Common myeloid progenitor, CD34-positive (primary cell): ENCODE data around the gene CCDC78.
"Not testable (repeated sequence)": the region's sequence is repeated elsewhere in the genome, so short reads cannot be mapped to it uniquely, and the experiment has no call there.

Source experiments
- CTCF ChIA-PET: fragments of 350-600 bp; sonication (Branson Sonifier 250); formaldehyde crosslinking; loops from one replicate; lab custom pipeline; 2021; ENCODE audit warnings: antibody characterized with exemption; lab: Charles Lee
- POLR2A ChIA-PET: fragments of 350-600 bp; sonication (Branson Sonifier 250); formaldehyde crosslinking; loops from one replicate; lab custom pipeline; 2021; ENCODE audit warnings: antibody characterized with exemption; lab: Charles Lee
- DNase-seq, 3 donors: peaks; one replicate each; pipeline versions ENCODE4 v3.0.0 to v3.0.0-alpha.2; 2013
- H3K27ac ChIP-seq, 2 experiments: 1 replicate in 1 of 2; 2 replicates in 1 of 2; pipeline ENCODE4 v1.7.0; 2013; ENCODE audit warnings: inconsistent platforms in 2 of 2, low read length in 2 of 2, mild to moderate bottlenecking in 2 of 2, low read depth in 1 of 2, moderate library complexity in 1 of 2; ENCODE audit not compliant: severe bottlenecking in 2 of 2, insufficient read depth in 1 of 2, poor library complexity in 1 of 2
- H3K27me3 ChIP-seq, 5 experiments: replicated peaks in 2 of 5; 1 replicate in 3 of 5; 2 replicates in 2 of 5; pipeline versions ENCODE4 v1.6.1 to v1.7.0; 2013; ENCODE audit warnings: low read length in 4 of 5, mild to moderate bottlenecking in 2 of 5, moderate library complexity in 2 of 5, inconsistent platforms in 1 of 5; ENCODE audit not compliant: insufficient read depth in 5 of 5, control insufficient read depth in 4 of 5
- H3K36me3 ChIP-seq, 4 experiments: 1 replicate in 2 of 4; 2 replicates in 2 of 4; pipeline versions ENCODE4 v1.6.1 to v1.7.0; 2013; ENCODE audit warnings: low read length in 3 of 4, control low read depth in 1 of 4, mild to moderate bottlenecking in 1 of 4; ENCODE audit not compliant: control insufficient read depth in 4 of 4, insufficient read depth in 4 of 4
- H3K4me1 ChIP-seq, 4 experiments: 1 replicate in 3 of 4; 2 replicates in 1 of 4; pipeline versions ENCODE4 v1.6.1 to v1.7.1; 2013; ENCODE audit warnings: low read length in 3 of 4, mild to moderate bottlenecking in 3 of 4, control low read depth in 1 of 4, inconsistent platforms in 1 of 4, moderate library complexity in 1 of 4; ENCODE audit not compliant: control insufficient read depth in 4 of 4, insufficient read depth in 4 of 4; ENCODE audit errors: control extremely low read depth in 1 of 4
- H3K4me3 ChIP-seq, 7 experiments: 1 replicate in 4 of 7; 2 replicates in 3 of 7; pipeline versions ENCODE4 v1.5.1 to v1.7.0; 2013; ENCODE audit warnings: mild to moderate bottlenecking in 7 of 7, low read length in 6 of 7, moderate library complexity in 6 of 7, inconsistent platforms in 2 of 7, low read depth in 2 of 7, control low read depth in 1 of 7; ENCODE audit not compliant: insufficient read depth in 4 of 7, control insufficient read depth in 1 of 7; ENCODE audit errors: extremely low read depth in 1 of 7
- H3K9me3 ChIP-seq, 5 experiments: 1 replicate in 4 of 5; 2 replicates in 1 of 5; pipeline versions ENCODE4 v1.6.1 to v1.7.1; 2013; ENCODE audit warnings: low read length in 4 of 5, mild to moderate bottlenecking in 2 of 5, inconsistent platforms in 1 of 5, low read depth in 1 of 5, moderate library complexity in 1 of 5; ENCODE audit not compliant: control insufficient read depth in 4 of 5, insufficient read depth in 2 of 5; ENCODE audit errors: control extremely low read depth in 1 of 5
- WGBS: methylation state at CpG from one replicate; pipeline ENCODE4 v1.1.5; 2013; ENCODE audit not compliant: insufficient coverage; 5-methylcytosine and 5-hydroxymethylcytosine counted together

CCDC78 gene

DNA sequence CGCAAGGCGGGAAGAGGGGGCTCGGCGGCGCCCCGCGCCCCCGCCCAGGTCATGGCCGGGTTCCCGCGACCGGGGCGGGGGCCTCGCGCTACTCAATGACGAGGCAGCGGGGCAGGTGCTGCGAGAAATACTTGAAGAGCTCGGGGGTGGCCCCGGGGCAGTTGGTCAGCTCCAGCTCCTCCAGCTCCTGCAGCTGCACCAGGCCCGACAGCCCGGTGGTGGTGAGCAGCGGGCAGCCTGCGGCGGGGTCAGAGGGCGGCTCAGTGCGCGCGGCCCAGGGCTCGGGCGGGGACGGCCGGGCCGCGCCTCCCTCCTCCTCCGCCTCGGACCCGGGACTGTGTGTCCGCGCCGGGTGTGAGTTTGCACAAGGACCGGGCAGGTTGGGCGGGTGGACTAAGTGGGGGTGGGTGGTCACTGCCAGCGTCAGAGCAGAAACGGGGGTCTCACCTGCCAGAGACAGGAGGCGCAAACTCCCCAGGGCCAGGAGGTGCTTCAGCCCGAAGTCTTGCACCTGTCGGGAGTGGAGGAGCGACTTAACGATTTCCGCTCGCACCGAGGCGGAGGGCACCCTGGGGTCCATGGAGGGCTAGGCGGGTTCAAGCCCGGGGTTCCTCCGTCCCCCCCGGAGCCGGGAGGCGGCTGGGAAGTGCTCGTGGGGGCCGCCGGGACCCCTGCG, 31.9 kb downstream of the CCDC78 start:
- Histone ChIP-seq H3K4me3 (peak overlapping the region in 2 of 7 experiments; percentile 38 to 46), H3K27ac (no peak overlapping the region), H3K36me3 (no peaks in the 10 kb centered on the region), H3K9me3 (no peaks in the 10 kb centered on the region), H3K27me3 (peaks cover 3 to 79% (median 12%) of the 10 kb centered on the region in 5 experiments), H3K4me1 (peaks cover 0 to 31% (median 27%) of the 10 kb centered on the region in 4 experiments)
- WGBS = 3% methylated on average over 57 of the region's 64 CpGs
- ChIA-PET POLR2A (no interaction called here), CTCF (interaction anchor here (2.2 kb wide), 1 partner anchor 10 kb away, joined by 6 read pairs; the partner anchor contains the start of gene FBXL16)
- DNase-seq = no peak

DNA sequence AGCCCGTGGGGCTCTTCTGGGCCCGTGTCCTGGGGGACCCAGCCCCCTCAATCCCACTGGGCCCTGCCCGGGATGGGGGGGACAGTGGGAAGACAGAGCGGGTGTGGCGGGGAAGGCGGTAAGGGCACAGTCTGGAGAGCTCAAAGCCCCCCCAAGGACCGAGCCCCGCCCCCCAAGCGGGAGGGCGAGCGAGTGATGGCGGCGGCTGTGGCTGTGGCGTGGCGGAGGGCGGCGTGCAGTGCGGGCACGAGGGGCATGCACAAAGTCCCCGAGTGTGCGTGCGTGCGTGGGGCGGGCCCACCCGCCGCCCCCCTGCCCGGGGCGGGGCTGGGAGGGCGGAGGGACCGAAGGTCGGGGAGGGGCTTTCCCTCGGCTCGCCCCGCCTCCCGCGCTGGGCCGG, 32.5 kb downstream of the CCDC78 start:
- no peak for DNase-seq
- H3K36me3 ChIP-seq = no peaks in the 10 kb centered on the region
- H3K4me1 ChIP-seq = peaks cover 0 to 37% (median 32%) of the 10 kb centered on the region in 4 experiments
- H3K27ac ChIP-seq = no peak overlapping the region
- WGBS = 10% methylated on average over 36 of the region's 37 CpGs
- ChIA-PET CTCF (no interaction called here), POLR2A (no interaction called here)
- no peak overlapping the region for H3K4me3 ChIP-seq
- no peaks in the 10 kb centered on the region for H3K9me3 ChIP-seq
- H3K27me3 ChIP-seq = peaks cover 3 to 73% (median 12%) of the 10 kb centered on the region in 5 experiments

DNA sequence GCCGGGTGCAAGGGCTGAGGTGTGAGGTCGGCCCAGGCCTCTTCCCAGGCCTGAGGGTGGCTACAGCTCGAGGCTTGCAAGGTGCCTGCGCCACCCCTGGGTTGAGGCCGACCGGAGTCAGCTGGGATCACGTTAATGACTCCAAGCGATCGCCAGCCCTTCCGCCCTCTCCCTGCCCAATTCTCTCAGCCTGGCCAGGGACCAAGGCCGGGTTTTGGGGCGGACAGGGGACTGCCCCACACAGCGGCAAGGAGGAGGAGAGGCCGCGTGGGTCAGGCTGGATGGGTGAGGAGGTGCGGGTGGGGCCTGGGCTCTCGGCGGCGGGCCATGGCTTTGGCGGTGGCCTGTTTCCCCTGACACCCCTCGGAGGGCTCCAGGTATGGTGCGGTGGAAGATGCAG, 32.9 kb downstream of the CCDC78 start:
- no peaks in the 10 kb centered on the region for H3K36me3 ChIP-seq

DNA sequence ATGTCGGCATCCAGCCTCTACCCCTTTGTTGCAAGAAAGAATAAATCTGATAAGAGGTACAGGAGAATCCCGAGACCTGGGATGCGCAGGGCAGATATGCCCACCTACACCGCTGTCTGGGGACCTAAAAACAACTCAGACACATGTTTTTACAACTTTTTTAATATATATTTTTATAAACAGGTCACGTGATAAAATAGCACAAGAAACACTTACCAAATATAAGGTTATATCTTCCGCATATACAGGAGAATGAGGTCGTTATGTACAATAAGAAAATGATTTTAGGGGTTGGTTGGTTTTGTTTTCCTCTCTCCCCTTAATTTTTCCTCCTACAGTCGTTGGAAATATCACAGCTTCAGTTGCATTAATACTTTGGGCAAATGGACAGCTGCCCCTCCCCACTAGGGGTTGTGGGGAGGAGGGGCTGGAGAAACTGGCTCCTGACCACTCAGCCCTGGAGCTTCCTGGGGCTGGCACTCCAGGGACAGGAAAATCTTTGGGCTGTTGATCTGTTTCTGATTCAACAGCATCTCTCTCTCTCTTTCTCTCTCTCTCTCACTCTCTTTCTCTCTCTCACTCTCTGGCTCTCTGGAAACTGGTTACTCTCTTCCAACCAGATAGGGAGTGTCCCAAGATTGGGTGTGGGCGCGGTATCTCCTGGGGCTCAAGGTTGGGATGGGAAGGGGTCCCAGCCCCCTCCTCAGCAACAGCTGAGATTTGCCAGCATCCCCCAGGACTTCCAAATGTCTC, 33.7 kb downstream of the CCDC78 start:
- Histone ChIP-seq H3K27ac (no peak overlapping the region), H3K27me3 (peaks cover 3 to 62% (median 7%) of the 10 kb centered on the region in 5 experiments), H3K4me3 (no peak overlapping the region), H3K9me3 (no peaks in the 10 kb centered on the region), H3K4me1 (peaks cover 0 to 39% (median 34%) of the 10 kb centered on the region in 4 experiments), H3K36me3 (peaks cover 0 to 6% (median 4%) of the 10 kb centered on the region in 4 experiments)
- ChIA-PET CTCF (no interaction called here), POLR2A (no interaction called here)
- DNase-seq = no peak
- no CpG with 5 or more reads among the region's 10 CpGs for whole genome bisulfite sequencing

More for the DNA sequence above, 32.9 kb downstream of the CCDC78 start:
- ChIA-PET POLR2A (no interaction called here), CTCF (no interaction called here)
- peaks cover 0 to 39% (median 34%) of the 10 kb centered on the region in 4 experiments for H3K4me1 ChIP-seq
- H3K27ac ChIP-seq = no peak overlapping the region
- WGBS = 63% methylated on average over 15 of the region's 22 CpGs
- H3K4me3 ChIP-seq = no peak overlapping the region
- DNase-seq = no peak
- no peaks in the 10 kb centered on the region for H3K9me3 ChIP-seq
- peaks cover 3 to 69% (median 10%) of the 10 kb centered on the region in 5 experiments for H3K27me3 ChIP-seq

DNA sequence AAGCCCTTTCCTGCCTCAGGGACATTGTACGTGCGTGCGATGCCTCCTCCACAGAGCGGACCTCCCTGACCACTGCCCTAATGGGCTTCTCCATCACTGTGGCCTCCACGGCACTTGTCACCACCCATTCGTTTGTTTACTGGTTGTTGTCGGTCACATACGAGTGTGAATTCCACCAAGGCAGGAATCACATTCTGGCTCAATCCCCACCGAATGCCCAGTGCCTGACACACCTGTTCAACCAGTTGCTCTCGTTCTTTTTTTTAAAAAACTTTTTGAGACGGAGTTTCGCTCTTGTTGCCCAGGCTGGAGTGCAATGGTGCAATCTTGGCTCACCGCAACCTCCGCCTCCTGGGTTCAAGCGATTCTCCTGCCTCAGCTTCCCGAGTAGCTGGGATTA, 35.0 kb downstream of the CCDC78 start:
- H3K9me3 ChIP-seq, POLR2A ChIA-PET, CTCF ChIA-PET, H3K27ac ChIP-seq, DNase-seq, H3K4me3 ChIP-seq: not testable (repeated sequence)
- Histone ChIP-seq H3K4me1 (peaks cover 0 to 39% (median 35%) of the 10 kb centered on the region in 4 experiments), H3K36me3 (peaks cover 0 to 18% (median 11%) of the 10 kb centered on the region in 4 experiments), H3K27me3 (peaks cover 3 to 51% (median 6%) of the 10 kb centered on the region in 5 experiments)
- 90% methylated on average over 13 of the region's 16 CpGs for WGBS

DNA sequence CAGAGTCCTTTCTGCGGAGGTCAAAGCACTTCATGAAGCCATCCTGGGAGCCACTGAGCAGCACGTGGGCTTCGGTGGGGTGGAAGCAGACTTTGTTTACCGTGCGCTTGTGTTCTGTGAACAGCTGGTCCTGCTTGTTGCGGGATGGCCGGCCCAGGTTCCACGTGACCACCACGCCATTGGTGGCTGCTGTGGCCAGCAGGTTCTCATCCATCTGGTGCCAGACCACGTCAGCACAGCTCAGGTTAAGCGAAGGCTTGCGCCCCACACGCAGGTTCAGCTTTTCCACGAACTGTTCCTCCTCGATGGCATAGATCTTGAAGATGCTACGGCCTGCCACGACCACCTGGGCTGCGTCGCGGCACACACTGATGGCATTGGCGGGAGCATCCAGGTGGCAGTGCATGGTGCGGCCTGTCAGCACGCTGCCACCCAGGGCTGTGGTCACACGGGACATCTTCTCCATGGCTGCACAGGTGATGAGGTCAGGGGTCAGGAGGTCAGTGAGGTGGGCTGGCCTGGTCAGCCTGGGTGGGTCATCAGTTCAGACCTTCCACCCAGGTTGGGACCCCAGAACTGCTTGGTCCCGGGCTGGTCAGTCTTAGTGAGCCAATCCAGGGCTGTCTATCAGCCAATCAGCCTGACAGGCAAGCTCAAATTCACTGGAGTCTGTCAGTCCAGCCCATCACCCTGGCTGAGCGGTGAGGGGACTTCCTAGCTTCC, 36.9 kb downstream of the CCDC78 start:
- Histone ChIP-seq H3K27me3 (peaks cover 2 to 32% (median 3%) of the 10 kb centered on the region in 5 experiments), H3K36me3 (peaks cover 0 to 28% (median 14%) of the 10 kb centered on the region in 4 experiments), H3K4me1 (peaks cover 0 to 33% (median 32%) of the 10 kb centered on the region in 4 experiments), H3K4me3 (peak overlapping the region; percentile 77 to 90 (median 83)), H3K27ac (peak overlapping the region; percentile 66 to 91), H3K9me3 (no peaks in the 10 kb centered on the region)
- ChIA-PET POLR2A (interaction anchor here (1.3 kb wide), 2 partner anchors 13 to 40 kb away, joined by 3 to 4 read pairs; partner anchors contain the start of gene WDR90), CTCF (interaction anchor here (0.6 to 1.8 kb wide), 9 partner anchors 8 to 35 kb away, joined by 3 to 7 read pairs (median 3); partner anchors contain the start of gene RHOT2)
- WGBS = 91% methylated on average over 23 of the region's 26 CpGs
- DNase-seq = no peak
